GM19463 (cell line): ENCODE results near the gene DNAH12.

Experiments used
- ATAC-seq: cut with Tn5 transposase; IDR thresholded peaks from one replicate; pipeline ENCODE4 v1.9.1; 2021; ENCODE audit warnings: mild to moderate bottlenecking, moderate library complexity; ENCODE audit not compliant: unreplicated experiment

The DNAH12 gene, protein sequence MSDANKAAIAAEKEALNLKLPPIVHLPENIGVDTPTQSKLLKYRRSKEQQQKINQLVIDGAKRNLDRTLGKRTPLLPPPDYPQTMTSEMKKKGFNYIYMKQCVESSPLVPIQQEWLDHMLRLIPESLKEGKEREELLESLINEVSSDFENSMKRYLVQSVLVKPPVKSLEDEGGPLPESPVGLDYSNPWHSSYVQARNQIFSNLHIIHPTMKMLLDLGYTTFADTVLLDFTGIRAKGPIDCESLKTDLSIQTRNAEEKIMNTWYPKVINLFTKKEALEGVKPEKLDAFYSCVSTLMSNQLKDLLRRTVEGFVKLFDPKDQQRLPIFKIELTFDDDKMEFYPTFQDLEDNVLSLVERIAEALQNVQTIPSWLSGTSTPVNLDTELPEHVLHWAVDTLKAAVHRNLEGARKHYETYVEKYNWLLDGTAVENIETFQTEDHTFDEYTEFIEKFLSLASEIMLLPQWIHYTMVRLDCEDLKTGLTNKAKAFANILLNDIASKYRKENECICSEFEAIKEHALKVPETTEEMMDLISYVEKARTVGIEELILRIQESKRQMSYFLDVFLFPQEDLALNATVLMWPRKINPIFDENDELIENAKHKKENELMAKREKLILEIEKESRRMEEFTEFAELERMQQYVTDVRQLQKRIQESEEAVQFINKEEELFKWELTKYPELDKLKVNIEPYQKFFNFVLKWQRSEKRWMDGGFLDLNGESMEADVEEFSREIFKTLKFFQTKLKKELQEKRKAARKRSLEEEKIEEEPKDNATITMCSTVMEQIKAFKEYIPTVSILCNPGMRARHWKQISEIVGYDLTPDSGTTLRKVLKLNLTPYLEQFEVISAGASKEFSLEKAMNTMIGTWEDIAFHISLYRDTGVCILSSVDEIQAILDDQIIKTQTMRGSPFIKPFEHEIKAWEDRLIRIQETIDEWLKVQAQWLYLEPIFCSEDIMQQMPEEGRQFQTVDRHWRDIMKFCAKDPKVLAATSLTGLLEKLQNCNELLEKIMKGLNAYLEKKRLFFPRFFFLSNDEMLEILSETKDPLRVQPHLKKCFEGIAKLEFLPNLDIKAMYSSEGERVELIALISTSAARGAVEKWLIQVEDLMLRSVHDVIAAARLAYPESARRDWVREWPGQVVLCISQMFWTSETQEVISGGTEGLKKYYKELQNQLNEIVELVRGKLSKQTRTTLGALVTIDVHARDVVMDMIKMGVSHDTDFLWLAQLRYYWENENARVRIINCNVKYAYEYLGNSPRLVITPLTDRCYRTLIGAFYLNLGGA (N-terminal part only)

DNA sequence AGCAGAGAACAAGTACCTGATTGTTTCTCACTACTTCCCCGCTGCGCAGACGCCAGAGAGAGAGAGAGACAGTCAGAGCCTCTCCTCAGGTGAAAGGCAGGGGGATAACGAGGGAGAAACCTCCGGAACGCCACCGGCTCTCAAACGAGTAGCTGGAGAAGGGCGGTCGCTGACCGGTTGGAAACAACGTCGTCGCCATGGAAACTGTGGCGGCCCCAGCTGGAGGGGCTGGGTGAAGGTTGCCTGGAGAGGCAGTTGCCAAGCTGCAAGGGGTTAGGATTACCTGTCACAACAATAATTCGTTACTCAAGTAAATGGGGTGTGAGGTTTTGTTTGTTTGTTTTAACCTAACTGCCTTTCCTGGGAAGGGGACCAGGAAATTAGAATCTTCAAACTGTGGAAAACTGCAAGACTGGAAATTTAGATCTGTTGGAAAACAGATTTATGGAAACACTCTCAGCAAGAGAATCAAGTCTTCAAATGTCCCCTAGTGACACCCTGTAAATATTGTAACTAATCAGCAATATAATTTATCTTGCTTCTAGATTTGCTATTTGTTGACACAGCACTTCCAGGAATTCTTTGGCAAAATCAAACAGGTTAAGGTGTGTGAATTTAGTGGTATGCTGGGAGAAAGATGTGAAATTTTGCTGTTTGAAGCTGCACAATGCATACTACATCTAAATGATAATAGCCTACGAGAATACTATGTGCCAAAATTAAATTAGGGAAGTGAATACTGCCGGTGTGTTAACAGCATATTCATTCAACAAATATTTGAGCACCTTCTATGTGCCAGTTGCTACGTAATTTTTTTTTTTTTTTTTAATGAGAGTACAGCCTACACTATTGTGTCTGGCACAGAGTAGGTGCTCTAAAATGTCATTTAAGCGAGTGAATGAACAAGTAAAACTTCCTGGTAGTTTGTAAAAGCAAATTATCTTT is at the start of gene DNAH12:
DNAH12 (minus strand) TSS at position 164 of the 945 bp plus-strand sequence. CDS start 1,474 bp downstream, outside the sequence.
- peak; percentile 50 for ATAC-seq

- no peak for ATAC-seq
Measured at GRCh38 chr3:57592306-57592705, 48.2 kb upstream of the DNAH12 start.

- ATAC-seq, result no peak
Measured at GRCh38 chr3:57587905-57588304, 43.8 kb upstream of the DNAH12 start.

GRCh38 chr3:57586778-57587177 is 42.6 kb upstream of the DNAH12 start:
- ATAC-seq, result no peak

DNA sequence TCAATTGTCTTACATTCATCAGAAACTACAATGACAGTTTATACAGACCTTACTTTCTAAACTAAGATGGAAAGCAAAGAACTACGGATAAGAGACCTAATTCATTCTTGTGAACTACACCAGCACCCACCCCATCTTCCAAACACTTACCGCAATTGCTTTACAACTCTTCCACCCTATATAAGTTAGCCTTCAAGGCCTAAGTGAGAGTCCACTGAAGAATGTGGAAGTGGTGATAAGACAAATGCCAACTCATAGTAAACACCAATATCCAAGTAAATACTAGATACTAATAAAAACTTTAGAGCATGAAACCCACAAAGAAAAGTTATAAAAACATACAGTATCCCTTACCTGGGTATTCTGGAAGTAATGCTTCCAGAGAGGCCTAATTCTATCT is 39.4 kb upstream of the DNAH12 start:
- ATAC-seq, result no peak

DNA sequence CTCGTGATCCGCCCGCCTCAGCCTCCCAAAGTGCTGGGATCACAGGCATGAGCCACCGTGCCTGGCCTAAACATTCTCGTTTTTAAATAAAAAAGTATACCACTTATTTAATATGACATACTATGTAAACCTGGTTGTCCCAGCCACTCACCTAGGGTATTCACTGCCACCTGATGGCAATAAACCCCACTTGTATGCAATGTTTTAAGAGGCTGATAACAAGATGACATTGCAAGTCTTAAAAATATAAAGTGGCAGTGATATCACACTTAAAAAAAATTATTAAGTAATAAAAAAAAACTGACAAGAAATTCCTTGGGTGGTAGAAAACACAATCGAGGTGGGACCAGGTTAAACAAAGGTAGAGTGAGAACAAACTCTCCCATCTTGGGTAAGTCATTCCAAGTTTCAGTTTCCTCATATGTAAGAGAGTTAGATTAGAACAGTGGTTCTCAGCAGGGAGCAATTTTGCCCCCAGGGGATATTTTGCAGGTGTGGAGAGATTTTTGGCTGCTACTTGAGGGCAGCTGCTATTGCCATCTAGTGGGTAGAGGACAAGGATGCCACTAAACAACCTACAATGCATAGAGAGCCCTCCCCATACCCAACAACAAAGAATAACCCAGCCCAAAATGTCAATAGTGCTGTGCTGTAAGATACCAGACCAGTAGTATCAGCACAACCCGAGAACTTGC is 38.5 kb upstream of the DNAH12 start:
- no peak for ATAC-seq

- ATAC-seq, result no peak
Measured at GRCh38 chr3:57577801-57578200, 33.7 kb upstream of the DNAH12 start.

GRCh38 chr3:57575966-57576626 is 32.0 kb upstream of the DNAH12 start:
- no peak for ATAC-seq

DNA sequence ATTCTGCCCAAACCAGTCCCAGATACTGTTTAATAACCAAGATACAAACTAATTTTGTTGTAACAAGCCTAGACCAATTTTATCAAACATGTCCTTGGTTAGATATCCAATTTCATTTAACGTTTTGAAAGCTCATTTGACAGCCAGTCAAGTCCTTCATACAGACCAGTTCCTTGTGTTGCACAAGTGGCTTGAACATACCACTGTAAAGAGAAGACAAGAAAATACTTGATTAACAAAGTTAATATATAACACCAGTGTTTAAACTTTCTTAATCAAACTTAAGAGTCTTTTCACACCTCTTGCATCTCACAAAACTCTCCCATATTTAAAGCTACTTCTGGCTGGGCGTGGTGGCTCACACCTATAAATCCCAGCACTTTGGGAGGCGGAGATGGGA is 28.0 kb upstream of the DNAH12 start:
- no peak for ATAC-seq

- ATAC-seq, result no peak
Measured at GRCh38 chr3:57570878-57571277, 26.7 kb upstream of the DNAH12 start.

DNA sequence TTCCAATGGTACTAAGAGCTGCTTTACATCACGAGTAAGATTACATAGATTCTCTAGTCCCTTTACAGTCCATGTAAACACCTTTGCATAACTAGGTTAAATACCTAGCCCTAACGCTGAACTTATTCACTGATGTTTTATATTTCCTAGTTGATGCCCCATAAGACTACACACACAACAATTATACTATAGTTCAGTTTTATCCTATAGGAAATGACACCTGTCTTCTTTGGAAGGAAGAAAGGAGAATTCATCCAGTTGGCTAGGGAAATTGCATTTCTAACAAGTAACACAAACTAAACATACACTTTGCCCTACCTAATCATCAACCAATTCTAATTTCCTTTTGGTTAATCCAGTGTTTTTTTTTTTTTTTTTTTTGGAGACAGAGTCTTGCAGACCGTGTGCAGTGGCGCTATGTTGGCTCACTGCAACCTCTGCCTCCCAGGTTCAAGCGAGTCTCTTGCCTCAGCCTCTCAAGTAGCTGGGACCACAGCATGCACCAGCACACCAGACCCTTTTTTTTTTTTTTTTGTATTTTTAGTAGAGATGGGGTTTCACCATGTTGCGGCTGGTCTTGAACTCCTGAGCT is 25.8 kb upstream of the DNAH12 start:
- ATAC-seq, result no peak

GRCh38 chr3:57559526-57559925 is 15.4 kb upstream of the DNAH12 start:
- ATAC-seq, result no peak

DNA sequence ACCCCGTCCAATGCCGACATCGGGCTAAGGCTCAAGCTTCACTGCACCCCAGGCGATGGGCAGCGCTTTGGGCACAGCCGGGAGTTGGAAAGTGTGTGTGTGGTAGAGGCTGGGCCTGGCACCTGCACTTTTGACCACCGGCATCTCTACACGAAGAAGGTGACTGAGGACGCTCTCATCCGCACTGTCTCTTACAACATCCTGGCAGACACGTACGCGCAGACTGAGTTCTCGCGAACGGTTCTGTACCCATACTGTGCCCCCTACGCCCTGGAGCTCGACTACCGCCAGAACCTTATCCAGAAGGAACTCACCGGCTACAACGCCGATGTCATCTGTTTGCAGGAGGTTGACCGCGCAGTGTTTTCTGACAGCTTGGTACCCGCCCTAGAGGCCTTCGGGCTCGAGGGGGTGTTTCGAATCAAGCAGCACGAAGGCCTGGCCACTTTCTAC is 13.0 kb upstream of the DNAH12 start:
- ATAC-seq, result no peak

GRCh38 chr3:57556459-57557084 is 12.4 kb upstream of the DNAH12 start:
- peak; percentile 21 for ATAC-seq

GRCh38 chr3:57555738-57556458 is 11.8 kb upstream of the DNAH12 start, which contains the start of gene PDE12:
TSS of gene PDE12 (plus strand) at chr3:57556274. CDS start at chr3:57556380, 106 bp downstream.
- ATAC-seq, result peak; percentile 86

DNA sequence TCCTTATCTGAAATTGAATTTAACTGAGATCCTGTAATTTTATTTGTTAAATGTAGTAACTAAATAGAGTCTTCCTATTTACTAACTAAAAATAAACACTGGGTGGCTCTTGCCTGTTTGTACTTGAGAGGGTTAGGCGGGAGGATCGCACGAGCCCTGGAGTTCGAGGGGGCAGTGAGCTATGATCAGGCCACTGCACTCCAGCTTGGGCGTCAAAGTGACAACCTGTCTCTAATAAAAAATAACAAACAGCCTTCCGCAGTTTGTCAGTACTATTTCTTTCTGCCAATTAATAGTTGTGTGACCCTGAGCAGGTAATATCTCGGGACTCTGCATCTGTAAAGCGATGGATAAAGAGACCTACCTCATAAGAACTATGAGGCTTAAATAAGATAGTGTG is 11.2 kb upstream of the DNAH12 start:
- ATAC-seq, result no peak

- no peak for ATAC-seq
Measured at GRCh38 chr3:57546616-57547015, 2.5 kb upstream of the DNAH12 start.
